Keratinocyte (primary cell): Measurements from ENCODE around the gene COPG1. TPM values are rescaled to one million over a fixed set of nuclear protein-coding genes. Genes with fewer than 3 reads are reported as not detected.

Experiments
- DNase-seq: peaks from one replicate; pipeline ENCODE4 v3.0.0-alpha.2; 2011; ENCODE audit warnings: low read depth, missing footprints, low spot score
- FAIRE-seq: peaks from 2 replicates; lab custom pipeline; 2011; peaks lifted over from hg19 to GRCh38; lab: Jason Lieb, UNC
- H2AFZ ChIP-seq: 2 replicates; pipeline ENCODE4 v1.6.0; 2012; ENCODE audit warnings: low read length, control low read depth, inconsistent platforms; ENCODE audit not compliant: control insufficient read depth
- H3K27ac ChIP-seq: 2 replicates; pipeline ENCODE4 v1.5.1; 2011; ENCODE audit warnings: low read length; ENCODE audit not compliant: control insufficient read depth, insufficient read depth
- H3K27me3 ChIP-seq: 3 replicates; pipeline ENCODE4 v1.6.0; 2011; ENCODE audit warnings: low read length; ENCODE audit not compliant: control insufficient read depth, insufficient read depth; ENCODE audit errors: extremely low read depth
- H3K36me3 ChIP-seq, 2 experiments: 2 replicates in 1 of 2; 3 replicates in 1 of 2; pipeline ENCODE4 v1.5.1; 2011; ENCODE audit warnings: low read length in 2 of 2, mild to moderate bottlenecking in 1 of 2; ENCODE audit not compliant: control insufficient read depth in 2 of 2, insufficient read depth in 2 of 2; ENCODE audit errors: extremely low read depth in 1 of 2
- H3K4me1 ChIP-seq: 3 replicates; pipeline ENCODE4 v1.5.1; 2011; ENCODE audit warnings: low read length; ENCODE audit not compliant: control insufficient read depth, insufficient read depth; ENCODE audit errors: extremely low read depth
- H3K4me2 ChIP-seq: 3 replicates; pipeline ENCODE4 v1.6.0; 2011; ENCODE audit warnings: low read depth, low read length; ENCODE audit not compliant: control insufficient read depth, insufficient read depth; ENCODE audit errors: extremely low read depth
- H3K4me3 ChIP-seq, 3 experiments: fragments of 200-600 bp in 1 of 3; sonication (generic) in 1 of 3; 2 replicates in 2 of 3; 3 replicates in 1 of 3; pipeline ENCODE4 v1.5.1; 2011 to 2016; ENCODE audit warnings: low read length in 3 of 3, mild to moderate bottlenecking in 3 of 3, control low read depth in 2 of 3, inconsistent platforms in 1 of 3, low read depth in 1 of 3, mixed read lengths in 1 of 3, mixed run types in 1 of 3, moderate library complexity in 1 of 3; ENCODE audit not compliant: control insufficient read depth in 2 of 3, insufficient read depth in 2 of 3; ENCODE audit errors: extremely low read depth in 1 of 3
- H3K79me2 ChIP-seq: 2 replicates; pipeline ENCODE4 v1.6.0; 2012; ENCODE audit warnings: low read length; ENCODE audit not compliant: control insufficient read depth, insufficient read depth
- H3K9ac ChIP-seq: 3 replicates; pipeline ENCODE4 v1.6.0; 2011; ENCODE audit warnings: low read length; ENCODE audit not compliant: control insufficient read depth, insufficient read depth; ENCODE audit errors: extremely low read depth
- H3K9me1 ChIP-seq: 3 replicates; pipeline ENCODE4 v1.6.0; 2011; ENCODE audit warnings: low read length; ENCODE audit not compliant: control insufficient read depth, insufficient read depth; ENCODE audit errors: extremely low read depth
- H3K9me3 ChIP-seq: 2 replicates; pipeline ENCODE4 v1.5.1; 2012; ENCODE audit warnings: low read depth, low read length; ENCODE audit not compliant: control insufficient read depth
- H4K20me1 ChIP-seq: 3 replicates; pipeline ENCODE4 v1.6.0; 2011; ENCODE audit warnings: low read length; ENCODE audit not compliant: control insufficient read depth, insufficient read depth; ENCODE audit errors: extremely low read depth
- CTCF ChIP-seq, 3 experiments: IDR thresholded peaks in 1 of 3; conservative IDR thresholded peaks in 1 of 3; optimal IDR thresholded peaks in 1 of 3; 2 replicates in 2 of 3; 3 replicates in 1 of 3; pipeline versions ENCODE3 to v1.5.1; 2011; ENCODE audit warnings: low read length in 3 of 3, mild to moderate bottlenecking in 3 of 3, moderate library complexity in 2 of 3, control low read depth in 1 of 3, inconsistent platforms in 1 of 3; ENCODE audit not compliant: insufficient read depth in 2 of 3; ENCODE audit errors: extremely low read depth in 1 of 3
- EZH2 ChIP-seq: IDR thresholded peaks from one replicate; pipeline ENCODE4 v1.6.1; 2012; ENCODE audit warnings: inconsistent platforms, mild to moderate bottlenecking, low read length, moderate library complexity
- dilution Hi-C: fragments of 300-500 bp; cut with MboI; formaldehyde crosslinking; loops from one replicate; pipeline ENCODE4 v1.7.0; 2020; ENCODE audit warnings: low sequenced_read_pairs; ENCODE audit not compliant: extremely low pct_ligation_motif_present
- polyA plus RNA-seq, 5 experiments: library from polyadenylated mRNA; depleted of rRNA in 3 of 5; stranded (reverse) in 3 of 5; stranded (forward) in 1 of 5; unstranded in 1 of 5; fragments of >200 nt; gene quantifications; 1 replicate in 1 of 5; 2 replicates in 3 of 5; 3 replicates in 1 of 5; pipeline versions ENCODE4 v1.2.1 to v1.2.3, GENCODE V29; 2011 to 2012; ENCODE audit warnings: missing spikeins in 2 of 5, low read depth in 1 of 5, low replicate concordance in 1 of 5

The COPG1 gene
- polyA plus RNA-seq, 1 donor (not counting 4 experiments of a cell fraction or from before 2014, with no cell fraction given), result 65.5 TPM

DNA sequence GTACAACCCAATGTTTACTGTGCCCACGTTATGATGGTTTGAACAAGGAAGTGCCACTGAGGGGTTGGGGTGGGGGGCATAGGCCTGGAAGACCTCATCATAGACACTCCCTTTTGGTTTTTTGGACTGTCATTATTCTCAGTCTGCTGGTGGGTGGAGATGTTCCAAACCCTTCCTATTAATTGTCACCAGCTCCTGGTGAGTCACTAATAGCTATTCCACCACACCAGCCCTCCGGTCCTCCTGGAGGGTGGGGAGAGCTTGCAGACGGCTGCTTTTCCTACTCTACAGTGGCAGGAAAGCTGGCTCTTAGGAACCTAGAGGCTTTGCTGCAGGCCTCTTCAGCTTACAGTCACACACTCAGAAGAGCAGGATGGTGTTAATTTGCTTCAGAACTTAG lies 9.0 kb upstream of the COPG1 start:
- TF ChIP-seq EZH2 (no peak), CTCF (optimal IDR thresholded peaks at IDR 0.05 in 1 of 3, IDR thresholded peaks at IDR 0.05 in 1 of 3, conservative IDR thresholded peaks at IDR 0.05 in 1 of 3; ENCODE audit: extremely low read depth in 1 of 3, insufficient read depth in 2 of 3, low read length in 3 of 3) (no peak)
- dilution Hi-C loops, result no loop called here
- no peak overlapping the region for H3K9ac ChIP-seq
- no peaks in the 10 kb centered on the region for H3K9me1 ChIP-seq
- no peak overlapping the region for H3K4me3 ChIP-seq
- DNase-seq (no peak), FAIRE-seq (no peak)
- H3K4me2 ChIP-seq, result no peak overlapping the region
- no peaks in the 10 kb centered on the region for H4K20me1 ChIP-seq
- H3K9me3 ChIP-seq, result no peaks in the 10 kb centered on the region
- no peaks in the 10 kb centered on the region for H3K27me3 ChIP-seq
- H2AFZ ChIP-seq, result no peak overlapping the region
- no peaks in the 10 kb centered on the region for H3K79me2 ChIP-seq
- peaks cover 27% of the 10 kb centered on the region for H3K4me1 ChIP-seq
- peak overlapping the region; percentile 31 for H3K27ac ChIP-seq
- no peaks in the 10 kb centered on the region for H3K36me3 ChIP-seq

DNA sequence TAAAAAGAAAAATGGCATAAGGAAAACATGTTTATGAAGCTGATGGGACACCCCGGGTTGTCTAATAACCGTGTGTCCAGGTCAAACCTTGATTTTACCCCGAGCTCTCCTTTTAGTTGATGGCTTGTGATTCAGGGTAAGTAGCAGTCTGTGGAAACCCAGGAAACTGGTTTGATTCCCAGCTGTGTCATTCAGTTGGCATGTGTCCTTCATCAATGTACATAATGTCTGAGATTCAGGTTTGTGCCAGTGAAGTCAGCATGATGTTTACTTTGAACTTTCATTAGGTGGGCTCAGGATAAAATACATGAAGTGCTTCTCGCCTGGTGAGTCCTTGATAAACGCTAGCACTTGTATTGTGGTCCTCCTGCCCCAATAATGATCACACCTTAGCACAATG lies 4.3 kb upstream of the COPG1 start:
- H3K27me3 ChIP-seq, result no peaks in the 10 kb centered on the region
- peak overlapping the region; percentile 33 for H3K9ac ChIP-seq
- no peak for FAIRE-seq
- H3K9me1 ChIP-seq, result no peaks in the 10 kb centered on the region
- H3K27ac ChIP-seq, result peak overlapping the region; percentile 50
- dilution Hi-C loops, result no loop called here
- no peaks in the 10 kb centered on the region for H3K9me3 ChIP-seq
- TF ChIP-seq CTCF (optimal IDR thresholded peaks at IDR 0.05 in 1 of 3, IDR thresholded peaks at IDR 0.05 in 1 of 3, conservative IDR thresholded peaks at IDR 0.05 in 1 of 3; ENCODE audit: extremely low read depth in 1 of 3, insufficient read depth in 2 of 3, low read length in 3 of 3), result no peak
- no peak for TF ChIP-seq EZH2
- no peaks in the 10 kb centered on the region for H4K20me1 ChIP-seq
- H3K36me3 ChIP-seq, result no peaks in the 10 kb centered on the region
- DNase-seq, result no peak
- peak overlapping the region; percentile 57 for H3K4me2 ChIP-seq
- H3K79me2 ChIP-seq, result peaks cover 19% of the 10 kb centered on the region
- peaks cover 23% of the 10 kb centered on the region for H3K4me1 ChIP-seq
- H3K4me3 ChIP-seq, result no peak overlapping the region
- no peak overlapping the region for H2AFZ ChIP-seq
